AG10803 (cell line): ENCODE results near the gene CDH5.

Source experiments
- DNase-seq: peaks from one replicate; pipeline ENCODE4 v3.0.0; 2010; ENCODE audit warnings: low read depth
- H3K4me3 ChIP-seq: 2 replicates; pipeline ENCODE4 v1.5.1; 2011; ENCODE audit warnings: mild to moderate bottlenecking, low read length, control low read depth
- CTCF ChIP-seq: conservative IDR thresholded peaks from 2 replicates; pipeline ENCODE4 v1.5.1; 2011; ENCODE audit warnings: mild to moderate bottlenecking, low read length, control low read depth, inconsistent platforms

CDH5 gene

GRCh38 chr16:66391726-66392670 is 25.5 kb downstream of the CDH5 start:
- DNase-seq: no peak
- no peak for TF ChIP-seq CTCF
- no peak overlapping the region for H3K4me3 ChIP-seq

GRCh38 chr16:66395806-66396555 is 29.5 kb downstream of the CDH5 start:
- H3K4me3 ChIP-seq: no peak overlapping the region
- DNase-seq: no peak
- no peak for TF ChIP-seq CTCF

- no peak for DNase-seq
- no peak overlapping the region for H3K4me3 ChIP-seq
- TF ChIP-seq CTCF: no peak
Observed at GRCh38 chr16:66397736-66398433, 31.4 kb downstream of the CDH5 start.

GRCh38 chr16:66399031-66399430 is 32.5 kb downstream of the CDH5 start:
- no peak for TF ChIP-seq CTCF
- peak; percentile 9 for DNase-seq

GRCh38 chr16:66399930-66400329 is 33.4 kb downstream of the CDH5 start:
- no peak for DNase-seq
- TF ChIP-seq CTCF: no peak
- no peak overlapping the region for H3K4me3 ChIP-seq

More at GRCh38 chr16:66399031-66399430, 32.5 kb downstream of the CDH5 start:
- no peak overlapping the region for H3K4me3 ChIP-seq

- no peak for DNase-seq
- no peak for TF ChIP-seq CTCF
Observed at GRCh38 chr16:66400503-66401380, 34.3 kb downstream of the CDH5 start.

More at GRCh38 chr16:66400503-66401380, 34.3 kb downstream of the CDH5 start:
- no peak overlapping the region for H3K4me3 ChIP-seq
